ENCODE data around the gene LRMDA. TPM values are rescaled to one million over a fixed set of nuclear protein-coding genes. Genes with fewer than 3 reads are reported as not detected.

LRMDA gene
- total RNA-seq, 2 experiments from 2014 or later, result not detected

GRCh38 chr10:76432016-76433012 is 1000.9 kb downstream of the LRMDA start:
- H3K4me1 Mint-ChIP-seq (ENCODE audit: low read depth), result no peaks in the 10 kb centered on the region
- ChIA-PET POLR2A (no interaction called here), CTCF (no interaction called here)
- no peak overlapping the region for H3K27ac Mint-ChIP-seq
- no peaks in the 10 kb centered on the region for H3K4me1 ChIP-seq (ENCODE audit: insufficient read depth, low read length)
- intact Hi-C loops (cut with DNase I, micrococcal nuclease), result no loop called here
- TF ChIP-seq CTCF (IDR thresholded peaks at IDR 0.05), result no peak
- H3K36me3 Mint-ChIP-seq (ENCODE audit: low read depth), result no peaks in the 10 kb centered on the region
- no peak overlapping the region for H3K4me3 Mint-ChIP-seq
- no peak overlapping the region for H3K4me3 ChIP-seq (ENCODE audit: low read length)
- no peaks in the 10 kb centered on the region for H3K36me3 ChIP-seq (ENCODE audit: insufficient read depth, low read length)
- H3K27ac ChIP-seq (ENCODE audit: low read depth in 1 of 2, low read length in 2 of 2), result no peak overlapping the region
- H3K9me3 Mint-ChIP-seq, result peaks cover 2% of the 10 kb centered on the region
- no peaks in the 10 kb centered on the region for H3K27me3 Mint-ChIP-seq
- ATAC-seq (ENCODE audit: poor library complexity) (no peak), DNase-seq (no peak)
- no peaks in the 10 kb centered on the region for H3K27me3 ChIP-seq (ENCODE audit: control insufficient read depth in 1 of 2, insufficient read depth in 2 of 2, low read length in 2 of 2)
- H3K9me3 ChIP-seq (ENCODE audit: control insufficient read depth in 1 of 2, insufficient read depth in 1 of 2, low read length in 2 of 2), result peaks cover 0 to 9% of the 10 kb centered on the region in 2 experiments

GRCh38 chr10:76433161-76434005 is 1002.0 kb downstream of the LRMDA start:
- no peaks in the 10 kb centered on the region for H3K4me1 ChIP-seq (ENCODE audit: insufficient read depth, low read length)
- Mint-ChIP-seq H3K36me3 (ENCODE audit: low read depth) (no peaks in the 10 kb centered on the region), H3K9me3 (peaks cover 2% of the 10 kb centered on the region), H3K4me3 (no peak overlapping the region), H3K27ac (no peak overlapping the region), H3K4me1 (ENCODE audit: low read depth) (no peaks in the 10 kb centered on the region), H3K27me3 (no peaks in the 10 kb centered on the region)
- POLR2A ChIA-PET, result no interaction called here
- intact Hi-C loops (cut with DNase I, micrococcal nuclease), result no loop called here
- no peaks in the 10 kb centered on the region for H3K27me3 ChIP-seq (ENCODE audit: control insufficient read depth in 1 of 2, insufficient read depth in 2 of 2, low read length in 2 of 2)
- ATAC-seq (ENCODE audit: poor library complexity) (no peak), DNase-seq (no peak)
- H3K4me3 ChIP-seq (ENCODE audit: low read length), result no peak overlapping the region
- H3K27ac ChIP-seq (ENCODE audit: low read depth in 1 of 2, low read length in 2 of 2), result no peak overlapping the region
- H3K36me3 ChIP-seq (ENCODE audit: insufficient read depth, low read length), result no peaks in the 10 kb centered on the region
- CTCF ChIA-PET, result no interaction called here
- H3K9me3 ChIP-seq (ENCODE audit: control insufficient read depth in 1 of 2, insufficient read depth in 1 of 2, low read length in 2 of 2), result peaks cover 0 to 9% of the 10 kb centered on the region in 2 experiments
- TF ChIP-seq CTCF (IDR thresholded peaks at IDR 0.05), result no peak

DNA sequence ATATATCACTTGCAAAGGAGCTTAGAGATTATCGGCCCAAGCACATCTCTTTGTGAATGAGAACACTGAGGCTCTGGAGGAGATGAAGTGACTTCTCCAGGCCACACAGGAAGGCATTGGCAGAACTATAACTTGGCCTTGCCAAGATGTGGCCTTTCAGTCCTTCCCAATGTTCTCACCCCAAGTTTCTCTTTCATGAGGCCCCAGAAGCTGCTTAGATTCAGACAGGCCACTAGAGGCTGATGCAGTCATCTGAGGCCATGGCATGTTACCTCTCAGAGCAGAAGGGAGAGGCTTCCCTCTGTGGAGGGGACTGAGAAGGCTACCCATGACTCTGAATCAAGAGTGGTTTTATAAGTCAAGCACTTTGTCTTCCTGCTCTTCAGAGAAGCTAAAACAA is 1003.7 kb downstream of the LRMDA start:
- Mint-ChIP-seq H3K27ac (no peak overlapping the region), H3K27me3 (no peaks in the 10 kb centered on the region), H3K4me1 (ENCODE audit: low read depth) (no peaks in the 10 kb centered on the region), H3K9me3 (peaks cover 2% of the 10 kb centered on the region), H3K36me3 (ENCODE audit: low read depth) (no peaks in the 10 kb centered on the region), H3K4me3 (no peak overlapping the region)
- no peak for TF ChIP-seq CTCF (IDR thresholded peaks at IDR 0.05)
- peaks cover 0 to 9% of the 10 kb centered on the region in 2 experiments for H3K9me3 ChIP-seq (ENCODE audit: control insufficient read depth in 1 of 2, insufficient read depth in 1 of 2, low read length in 2 of 2)
- no peaks in the 10 kb centered on the region for H3K27me3 ChIP-seq (ENCODE audit: control insufficient read depth in 1 of 2, insufficient read depth in 2 of 2, low read length in 2 of 2)
- ChIA-PET POLR2A (no interaction called here), CTCF (no interaction called here)
- H3K4me1 ChIP-seq (ENCODE audit: insufficient read depth, low read length), result no peaks in the 10 kb centered on the region
- DNase-seq, result no peak
- no peaks in the 10 kb centered on the region for H3K36me3 ChIP-seq (ENCODE audit: insufficient read depth, low read length)
- intact Hi-C loops (cut with DNase I, micrococcal nuclease), result no loop called here
- no peak overlapping the region for H3K27ac ChIP-seq (ENCODE audit: low read depth in 1 of 2, low read length in 2 of 2)
- no peak overlapping the region for H3K4me3 ChIP-seq (ENCODE audit: low read length)
- ATAC-seq (ENCODE audit: poor library complexity), result no peak
